Pancreas (tissue), 10 donors: ENCODE data around the gene MSGN1. TPM values are rescaled to one million over a fixed set of nuclear protein-coding genes. Genes with fewer than 3 reads are reported as not detected.

ENCODE experiments used
- ATAC-seq, 4 donors: fragments of 200-7000 bp; cut with Tn5 transposase; one replicate each; pipeline versions ENCODE4 v1.8.0 to v1.9.1; 2020; ENCODE audit warnings: mild to moderate bottlenecking in 4 of 4, moderate library complexity in 4 of 4
- DNase-seq, 6 donors: peaks; one replicate each; pipeline ENCODE4 v3.0.0-alpha.2; 2020
- FAIRE-seq: peaks from 2 replicates; lab custom pipeline; 2012; peaks lifted over from hg19 to GRCh38; lab: Jason Lieb, UNC
- H3K27ac ChIP-seq, 4 donors: fragments of 200-600 bp; sonication (generic); 1 replicate in 3 of 4; 2 replicates in 1 of 4; pipeline versions ENCODE4 v1.5.0 to v1.8.0; 2020
- H3K27me3 ChIP-seq, 4 donors: fragments of 200-600 bp; one replicate each; pipeline ENCODE4 v1.8.0; 2021
- H3K36me3 ChIP-seq, 3 donors: fragments of 200-600 bp; sonication (generic) in 1 of 3; one replicate each; pipeline versions ENCODE4 v1.5.0 to v1.8.0; 2020 to 2021
- H3K4me1 ChIP-seq, 3 donors: fragments of 200-600 bp; one replicate each; pipeline ENCODE4 v1.8.0; 2021
- H3K4me3 ChIP-seq, 4 donors: fragments of 200-600 bp; sonication (generic) in 2 of 4; one replicate each; pipeline versions ENCODE4 v1.5.0 to v1.8.0; 2020 to 2021
- H3K9me3 ChIP-seq, 4 donors: fragments of 200-600 bp; one replicate each; pipeline ENCODE4 v1.8.0; 2021
- WGBS, 2 donors: extraction: QIAGEN DNeasy Blood & Tissue Kit; methylation state at CpG; one replicate each; pipeline ENCODE4 v1.1.7; 2013; 5-methylcytosine and 5-hydroxymethylcytosine counted together
- intact Hi-C, 3 donors: fragments of 100-400 bp; cut with DNase I; formaldehyde crosslinking; loops; one replicate each; pipeline versions ENCODE4 v1.11.1 to v1.14.2; 2022
- polyA plus RNA-seq, 2 donors: library from polyadenylated mRNA; stranded (reverse); fragments of 200-250 nt; gene quantifications; one replicate each; pipeline ENCODE4 v1.2.3, GENCODE V29; 2013
- total RNA-seq, 6 donors: library from RNA; stranded (reverse); fragmentation: NEBNext Ultra II Directional in 4 of 6; extraction: Animal tissue kit (Norgen Biotek cat#: 25700) in 4 of 6; gene quantifications; one replicate each; pipeline versions ENCODE4 v1.2.1 to v1.2.4, GENCODE V29; 2021 to 2023
- TF ChIP-seq, protein P1 (sequence below), 4 donors: fragments of 200-600 bp; sonication (generic) in 3 of 4; IDR thresholded peaks; one replicate each; pipeline versions ENCODE4 v1.5.0 to v1.8.0; 2021; ENCODE audit warnings: antibody characterized with exemption in 4 of 4
- donor health status: healthy with polysubstance abuse.
- donor health status: DM: no; HTN: no; CAD: no; lungs with moderate emphysema.
- donor health status: DM: no; HTN: no; CAD: no.
- donor health status: control.
- donor health status: control.
- donor health status: Bipolar disorder and iron deficiency.
- donor health status: DM: yes; HTN: yes; CAD: no.
- donor health status: DM: no; HTN: no; CAD: no.
- donor health status: DM: no; HTN: no; CAD: no.
- donor health status: DM: yes; HTN: yes; CAD: no.

MSGN1 gene
- total and polyA plus RNA-seq, 8 donors = not detected

DNA sequence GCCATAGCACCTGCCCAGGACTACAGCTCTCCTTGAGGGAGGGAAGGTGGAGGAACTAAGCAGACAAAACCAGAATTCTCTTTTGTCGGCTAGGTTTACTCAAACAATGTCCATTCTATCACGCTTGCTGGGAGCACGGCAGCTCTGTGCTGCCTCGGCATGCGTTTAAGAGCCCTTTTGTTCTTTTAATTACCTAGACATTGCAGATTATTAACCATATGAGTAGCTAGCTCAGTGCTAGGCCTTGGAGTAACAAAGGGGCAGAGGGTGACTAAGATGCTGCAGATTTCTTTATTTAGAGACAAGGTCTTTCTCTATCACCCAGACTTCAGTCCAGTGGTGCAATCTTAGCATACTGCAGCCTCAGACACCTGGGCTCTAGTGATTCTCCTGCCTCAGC is 11.1 kb downstream of the MSGN1 start:
- DNase-seq = no peak
- peak in 3 of 4 donors; percentile 16 to 40 (median 31) for ATAC-seq
- 32 to 44% methylated on average over 5 of the region's 5 CpGs for WGBS, 2 donors

DNA sequence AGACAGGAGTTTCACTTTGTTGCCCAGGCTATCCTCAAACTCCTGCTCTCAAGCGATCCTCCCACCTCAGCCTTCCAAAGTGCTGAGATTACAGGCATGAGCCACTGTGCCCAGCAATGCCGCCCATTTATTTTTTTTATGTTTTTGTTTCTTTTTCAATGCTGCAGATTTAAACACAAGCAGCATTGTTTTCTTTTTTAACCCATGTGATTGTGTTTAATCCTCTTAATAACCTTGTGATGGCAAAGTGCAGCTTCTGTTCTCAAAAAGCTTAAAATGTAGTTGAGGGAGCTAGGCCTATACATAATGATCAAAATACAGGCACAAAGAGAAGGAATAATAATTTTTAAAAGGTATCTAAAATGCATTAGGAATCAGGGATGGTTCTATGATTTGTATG is 11.5 kb downstream of the MSGN1 start:
- Histone ChIP-seq H3K4me3 (no peak overlapping the region), H3K36me3 (no peaks in the 10 kb centered on the region), H3K27ac (peak overlapping the region in 1 of 4 donors; percentile 33), H3K4me1 (peaks cover 0 to 3% (median 0%) of the 10 kb centered on the region in 3 donors), H3K27me3 (no peaks in the 10 kb centered on the region), H3K9me3 (no peaks in the 10 kb centered on the region)
- TF ChIP-seq, protein P1, sequence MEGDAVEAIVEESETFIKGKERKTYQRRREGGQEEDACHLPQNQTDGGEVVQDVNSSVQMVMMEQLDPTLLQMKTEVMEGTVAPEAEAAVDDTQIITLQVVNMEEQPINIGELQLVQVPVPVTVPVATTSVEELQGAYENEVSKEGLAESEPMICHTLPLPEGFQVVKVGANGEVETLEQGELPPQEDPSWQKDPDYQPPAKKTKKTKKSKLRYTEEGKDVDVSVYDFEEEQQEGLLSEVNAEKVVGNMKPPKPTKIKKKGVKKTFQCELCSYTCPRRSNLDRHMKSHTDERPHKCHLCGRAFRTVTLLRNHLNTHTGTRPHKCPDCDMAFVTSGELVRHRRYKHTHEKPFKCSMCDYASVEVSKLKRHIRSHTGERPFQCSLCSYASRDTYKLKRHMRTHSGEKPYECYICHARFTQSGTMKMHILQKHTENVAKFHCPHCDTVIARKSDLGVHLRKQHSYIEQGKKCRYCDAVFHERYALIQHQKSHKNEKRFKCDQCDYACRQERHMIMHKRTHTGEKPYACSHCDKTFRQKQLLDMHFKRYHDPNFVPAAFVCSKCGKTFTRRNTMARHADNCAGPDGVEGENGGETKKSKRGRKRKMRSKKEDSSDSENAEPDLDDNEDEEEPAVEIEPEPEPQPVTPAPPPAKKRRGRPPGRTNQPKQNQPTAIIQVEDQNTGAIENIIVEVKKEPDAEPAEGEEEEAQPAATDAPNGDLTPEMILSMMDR (IDR thresholded peaks at IDR 0.05) = no peak
- ATAC-seq = no peak
- DNase-seq = no peak
- intact Hi-C loops = no loop called here
- 75 to 87% methylated on average over 2 of the region's 2 CpGs for WGBS, 2 donors
- no peak for FAIRE-seq

More for the DNA sequence above, 11.1 kb downstream of the MSGN1 start:
- Histone ChIP-seq H3K36me3 (no peaks in the 10 kb centered on the region), H3K27me3 (no peaks in the 10 kb centered on the region), H3K27ac (peak overlapping the region in 1 of 4 donors; percentile 33), H3K9me3 (no peaks in the 10 kb centered on the region), H3K4me1 (peaks cover 0 to 3% (median 0%) of the 10 kb centered on the region in 3 donors), H3K4me3 (no peak overlapping the region)
- TF ChIP-seq, protein P1 (IDR thresholded peaks at IDR 0.05) = no peak
- intact Hi-C loops = no loop called here
- FAIRE-seq = no peak

DNA sequence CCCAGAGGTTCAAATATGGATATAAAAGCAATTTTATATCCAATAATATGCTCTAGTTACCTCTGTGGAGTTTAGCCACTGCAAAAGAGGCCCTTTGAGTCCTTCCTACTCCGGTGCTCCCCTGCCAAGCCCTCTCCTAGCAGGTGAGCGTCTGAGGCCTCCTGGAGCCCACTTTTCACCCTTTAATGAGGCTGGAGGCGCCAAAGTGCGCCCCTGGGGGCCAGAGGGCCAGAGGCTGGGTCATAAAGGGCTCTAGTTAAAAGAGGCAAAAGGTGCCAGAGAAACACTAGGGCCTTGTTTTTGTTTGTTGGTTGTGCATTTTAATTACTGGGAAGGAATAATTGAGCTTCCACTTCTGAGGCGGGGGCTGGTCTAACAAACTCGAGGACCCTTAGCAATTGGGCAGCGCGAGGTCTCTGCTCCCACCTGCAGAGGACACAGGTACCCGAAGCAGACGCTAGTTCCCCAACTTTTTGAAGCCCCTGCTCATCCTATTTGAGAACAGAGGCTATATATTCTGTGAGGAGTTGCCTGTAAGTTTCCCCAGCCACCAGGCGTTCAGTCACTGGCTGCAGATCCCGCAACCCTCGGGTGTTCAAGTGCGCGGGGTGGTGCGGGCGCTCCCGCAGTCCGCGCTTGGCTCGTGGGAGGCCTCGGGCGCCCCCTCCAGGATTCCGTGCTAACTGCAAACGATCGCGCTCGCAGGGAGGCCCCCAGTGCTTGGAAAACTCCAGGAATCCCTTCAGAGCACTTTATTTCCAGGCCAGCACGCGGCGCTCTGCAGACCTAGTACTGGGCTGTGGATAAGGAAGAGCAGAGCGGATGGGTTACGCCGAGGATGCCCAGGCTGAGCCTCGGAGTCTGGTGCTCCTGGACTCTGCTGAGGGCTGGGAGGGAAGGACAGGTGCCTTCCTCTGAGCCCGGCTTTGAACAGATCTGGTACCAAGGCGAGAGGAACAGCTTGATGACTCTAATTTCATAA is 14.1 kb downstream of the MSGN1 start:
- peak; percentile 31 to 88 (median 66) for DNase-seq
- ATAC-seq = peak; percentile 78 to 97 (median 90)
- Histone ChIP-seq H3K4me1 (peaks cover 0 to 3% (median 0%) of the 10 kb centered on the region in 3 donors), H3K27me3 (no peaks in the 10 kb centered on the region), H3K27ac (no peak overlapping the region), H3K4me3 (peak overlapping the region in 1 of 4 donors; percentile 13), H3K36me3 (no peaks in the 10 kb centered on the region), H3K9me3 (no peaks in the 10 kb centered on the region)
- WGBS, 2 donors = 14% methylated on average over 37 of the region's 37 CpGs
- TF ChIP-seq, protein P1 (IDR thresholded peaks at IDR 0.05) = peak; percentile 70 to 85 (median 75)
- intact Hi-C loops = loop anchor here in 1 of 3 donors (10.0 kb wide), 1 partner anchor 116 kb away; no protein-coding TSS in a partner anchor
- FAIRE-seq = no peak

DNA sequence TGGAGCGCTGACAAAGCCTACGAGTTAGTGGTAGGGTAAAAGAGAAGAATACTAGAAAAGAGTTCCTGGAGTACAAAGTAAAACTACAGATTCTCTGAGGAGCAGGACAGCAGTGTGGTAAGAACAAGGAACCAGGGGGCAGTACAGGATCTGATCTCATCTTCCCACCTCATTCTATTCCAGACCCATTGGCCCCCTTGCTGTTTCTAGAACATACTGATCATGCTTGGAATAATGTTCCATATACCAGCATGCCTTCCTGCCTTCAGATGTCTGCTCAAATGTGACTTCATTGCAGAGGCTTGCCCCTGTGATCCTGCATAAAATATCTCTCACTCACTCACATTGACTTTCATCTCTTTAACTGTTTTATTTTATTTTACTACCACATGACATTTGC is 19.3 kb downstream of the MSGN1 start:
- Histone ChIP-seq H3K27me3 (no peaks in the 10 kb centered on the region), H3K4me1 (peaks cover 0 to 3% (median 0%) of the 10 kb centered on the region in 3 donors), H3K27ac (no peak overlapping the region), H3K9me3 (no peaks in the 10 kb centered on the region), H3K36me3 (no peaks in the 10 kb centered on the region), H3K4me3 (no peak overlapping the region)
- ATAC-seq (no peak), DNase-seq (no peak), FAIRE-seq (no peak)
- 23 to 47% methylated on average over 2 of the region's 2 CpGs for WGBS, 2 donors
- TF ChIP-seq, protein P1 (IDR thresholded peaks at IDR 0.05) = no peak
- intact Hi-C loops = loop anchor here in 1 of 3 donors (10.0 kb wide), 1 partner anchor 121 kb away; no protein-coding TSS in a partner anchor
